ENCODE results near the gene FHL5.

- TF ChIP-seq, protein P1, sequence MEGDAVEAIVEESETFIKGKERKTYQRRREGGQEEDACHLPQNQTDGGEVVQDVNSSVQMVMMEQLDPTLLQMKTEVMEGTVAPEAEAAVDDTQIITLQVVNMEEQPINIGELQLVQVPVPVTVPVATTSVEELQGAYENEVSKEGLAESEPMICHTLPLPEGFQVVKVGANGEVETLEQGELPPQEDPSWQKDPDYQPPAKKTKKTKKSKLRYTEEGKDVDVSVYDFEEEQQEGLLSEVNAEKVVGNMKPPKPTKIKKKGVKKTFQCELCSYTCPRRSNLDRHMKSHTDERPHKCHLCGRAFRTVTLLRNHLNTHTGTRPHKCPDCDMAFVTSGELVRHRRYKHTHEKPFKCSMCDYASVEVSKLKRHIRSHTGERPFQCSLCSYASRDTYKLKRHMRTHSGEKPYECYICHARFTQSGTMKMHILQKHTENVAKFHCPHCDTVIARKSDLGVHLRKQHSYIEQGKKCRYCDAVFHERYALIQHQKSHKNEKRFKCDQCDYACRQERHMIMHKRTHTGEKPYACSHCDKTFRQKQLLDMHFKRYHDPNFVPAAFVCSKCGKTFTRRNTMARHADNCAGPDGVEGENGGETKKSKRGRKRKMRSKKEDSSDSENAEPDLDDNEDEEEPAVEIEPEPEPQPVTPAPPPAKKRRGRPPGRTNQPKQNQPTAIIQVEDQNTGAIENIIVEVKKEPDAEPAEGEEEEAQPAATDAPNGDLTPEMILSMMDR (IDR thresholded peaks at IDR 0.05 in 4 of 5, conservative IDR thresholded peaks at IDR 0.05 in 1 of 5) = no peak
- TF ChIP-seq POLR2A (IDR thresholded peaks at IDR 0.05) = no peak
These were observed 89.6 kb downstream of the FHL5 start for GRCh38 chr6:96652552-96652951.
